HepG2 (cell line): Measurements from ENCODE around the gene JAZF1. TPM values are rescaled to one million over a fixed set of nuclear protein-coding genes. Genes with fewer than 3 reads are reported as not detected.

Experiments used
- ATAC-seq: fragments of 200-7000 bp; cut with Tn5 transposase; 3 replicates; pipeline ENCODE4 v1.9.1; 2020; ENCODE audit warnings: mild to moderate bottlenecking, moderate library complexity
- BruUV-seq: library from RNA; stranded (reverse); fragments of 400-500 nt; replicated peaks from 2 replicates; lab custom pipeline; 2021; lab: Mats Ljungman, UMichigan
- CTCF ChIA-PET: fragments of 300-600 bp; formaldehyde crosslinking; extraction: SDS; loops from one replicate; lab custom pipeline; 2021; ENCODE audit warnings: low total read pairs, inconsistent platforms, low intra/inter-chr PET ratio; lab: Yijun Ruan, JAX
- POLR2A ChIA-PET: fragments of 350-600 bp; sonication (Branson Sonifier 250); formaldehyde crosslinking; loops from one replicate; lab custom pipeline; 2020; ENCODE audit warnings: antibody characterized with exemption, inconsistent platforms; lab: Yijun Ruan, JAX
- DNase-seq: peaks from one replicate; pipeline ENCODE4 v3.0.0-alpha.2; 2015; ENCODE audit warnings: low spot score
- FAIRE-seq: peaks from 3 replicates; lab custom pipeline; 2011; peaks lifted over from hg19 to GRCh38; lab: Jason Lieb, UNC
- H2AFZ ChIP-seq: one replicate; pipeline ENCODE4 v1.6.1; 2011; ENCODE audit warnings: low read length, inconsistent platforms
- H3K27ac ChIP-seq: fragments of 300-600 bp; 3 replicates; pipeline ENCODE4 v1.8.0; 2011; ENCODE audit warnings: mixed run types, mild to moderate bottlenecking, mixed read lengths, low read length, inconsistent platforms; ENCODE audit not compliant: insufficient read depth; ENCODE audit errors: extremely low read length
- H3K27me3 ChIP-seq, 2 experiments: fragments of 200-600 bp in 1 of 2; 2 replicates in 1 of 2; 3 replicates in 1 of 2; pipeline versions ENCODE4 v1.6.0 to v1.8.0; 2011; ENCODE audit warnings: low read length in 2 of 2, mild to moderate bottlenecking in 2 of 2, moderate library complexity in 2 of 2, inconsistent platforms in 1 of 2; ENCODE audit not compliant: insufficient read depth in 2 of 2, control insufficient read depth in 1 of 2
- H3K36me3 ChIP-seq, 2 experiments: fragments of 200-600 bp in 1 of 2; replicated peaks in 1 of 2; 2 replicates in 1 of 2; 3 replicates in 1 of 2; pipeline versions ENCODE4 v1.5.1 to v1.8.0; 2011; ENCODE audit warnings: low read length in 2 of 2, inconsistent platforms in 1 of 2; ENCODE audit not compliant: insufficient read depth in 2 of 2, control insufficient read depth in 1 of 2
- H3K4me1 ChIP-seq: 2 replicates; pipeline ENCODE4 v1.5.1; 2012; ENCODE audit warnings: low read length, inconsistent platforms; ENCODE audit not compliant: insufficient read depth
- H3K4me2 ChIP-seq: 2 replicates; pipeline ENCODE4 v1.6.0; 2011; ENCODE audit warnings: low read depth, low read length, inconsistent platforms
- H3K4me3 ChIP-seq, 3 experiments: fragments of 200-600 bp in 1 of 3; sonication (generic), shearing (Covaris generic) in 1 of 3; replicated peaks in 1 of 3; 2 replicates each; pipeline ENCODE4 v1.5.1; 2011 to 2016; ENCODE audit warnings: low read length in 3 of 3, inconsistent platforms in 2 of 3, low read depth in 2 of 3, mild to moderate bottlenecking in 2 of 3, control low read depth in 1 of 3, mixed read lengths in 1 of 3; ENCODE audit not compliant: insufficient read depth in 1 of 3
- H3K79me2 ChIP-seq: one replicate; pipeline ENCODE4 v1.6.1; 2011; ENCODE audit warnings: low read length, inconsistent platforms; ENCODE audit not compliant: insufficient read depth
- H3K9ac ChIP-seq: 2 replicates; pipeline ENCODE4 v1.6.0; 2011; ENCODE audit warnings: mild to moderate bottlenecking, low read depth, low read length, inconsistent platforms; ENCODE audit not compliant: insufficient read depth
- H3K9me3 ChIP-seq: 2 replicates; pipeline ENCODE4 v1.5.1; 2012; ENCODE audit warnings: mild to moderate bottlenecking, low read length
- H4K20me1 ChIP-seq: 2 replicates; pipeline ENCODE4 v1.6.0; 2011; ENCODE audit warnings: inconsistent platforms, mild to moderate bottlenecking, low read length, moderate library complexity; ENCODE audit not compliant: insufficient read depth
- CSRNP2 ChIP-seq: sonication (generic); formaldehyde crosslinking; conservative IDR thresholded peaks from 2 replicates; pipeline ENCODE4 v1.8.0; 2022; ENCODE audit warnings: low read depth, missing genetic modification reagents
- KLF13 ChIP-seq: sonication (generic); formaldehyde crosslinking; IDR thresholded peaks from 2 replicates; pipeline ENCODE4 v1.4.0; 2020; ENCODE audit warnings: mild to moderate bottlenecking, missing genetic modification reagents
- MED8 ChIP-seq: sonication (generic); formaldehyde crosslinking; IDR thresholded peaks from 2 replicates; pipeline ENCODE4 v1.8.1; 2023; ENCODE audit warnings: mild to moderate bottlenecking, missing genetic modification reagents; ENCODE audit not compliant: insufficient replicate concordance
- POLR2AphosphoS5 ChIP-seq: IDR thresholded peaks from 2 replicates; pipeline ENCODE4 v1.6.1; 2012; ENCODE audit warnings: low read depth, low read length
- RAD51 ChIP-seq: fragments of 450-650 bp; IDR thresholded peaks from 2 replicates; pipeline ENCODE4 v1.6.1; 2016; ENCODE audit warnings: borderline replicate concordance
- TCF7L2 ChIP-seq: IDR thresholded peaks from 2 replicates; pipeline ENCODE4 v1.6.1; 2011; ENCODE audit warnings: mild to moderate bottlenecking, low read depth, low read length, moderate library complexity
- ZBTB37 ChIP-seq: sonication (generic); formaldehyde crosslinking; IDR thresholded peaks from 2 replicates; pipeline ENCODE4 v1.4.0; 2020; ENCODE audit warnings: mild to moderate bottlenecking, missing genetic modification reagents
- WGBS: methylation state at CpG from one replicate; pipeline ENCODE4 v1.1.6; 2017; ENCODE audit warnings: low lambda C conversion rate; 5-methylcytosine and 5-hydroxymethylcytosine counted together
- in situ Hi-C: cut with HindIII; loops from 2 replicates; pipeline ENCODE4 v1.10.0; 2017; ENCODE audit warnings: low pct_unique_long_range_greater_than_20kb; ENCODE audit not compliant: extremely low pct_ligation_motif_present
- intact Hi-C: fragments of 100-400 bp; cut with micrococcal nuclease; formaldehyde crosslinking; loops from one replicate; pipeline ENCODE4 v1.10.0; 2022; ENCODE audit not compliant: unreplicated experiment
- polyA plus RNA-seq, 8 experiments: library from polyadenylated mRNA; depleted of rRNA in 3 of 8; stranded (reverse) in 7 of 8; unstranded in 1 of 8; fragments of >200 nt; fragmentation: Illumina TruSeq in 4 of 8; extraction: Trizol in 4 of 8; gene quantifications; 2 replicates each; pipeline versions ENCODE4 v1.2.1 to v1.2.3, GENCODE V29; 2011 to 2016; ENCODE audit warnings: low read depth in 4 of 8, missing spikeins in 1 of 8, mixed read lengths in 1 of 8; ENCODE audit not compliant: insufficient read depth in 1 of 8
- total RNA-seq, 5 experiments: library from RNA; depleted of rRNA; stranded (reverse); fragments of >200 nt; fragmentation: Illumina TruSeq; extraction: Trizol; gene quantifications; 2 replicates each; pipeline ENCODE4 v1.2.3, GENCODE V29; 2016; ENCODE audit warnings: low read depth in 1 of 5
- TF ChIP-seq, protein P1 (sequence below): sonication (generic); formaldehyde crosslinking; conservative IDR thresholded peaks from 2 replicates; pipeline ENCODE4 v1.8.0; 2022; ENCODE audit warnings: mild to moderate bottlenecking, moderate library complexity, missing genetic modification reagents
- TF ChIP-seq, protein P2 (sequence below): IDR thresholded peaks from 2 replicates; pipeline ENCODE4 v1.6.1; 2016; ENCODE audit warnings: low read depth, missing genetic modification reagents, missing compliant biosample characterization

Gene JAZF1
- total and polyA plus RNA-seq, 2 of the 13 experiments (the other 11 are each of a cell fraction or from before 2014, with no cell fraction given): not detected

GRCh38 chr7:28207486-28208158, 27.0 kb upstream of the JAZF1 start:
- intact Hi-C loops: no loop called here
- ChIA-PET POLR2A (no interaction called here), CTCF (no interaction called here)
- 31% methylated on average over 1 of the region's 1 CpG for WGBS
- no peak for DNase-seq
- BruUV-seq: no TSS peak
- Histone ChIP-seq H3K4me2 (no peak overlapping the region), H3K36me3 (no peaks in the 10 kb centered on the region), H3K79me2 (no peaks in the 10 kb centered on the region), H3K27me3 (no peaks in the 10 kb centered on the region; a peak in 1 of 5 replicates), H2AFZ (no peak overlapping the region), H4K20me1 (no peaks in the 10 kb centered on the region), H3K27ac (no peak overlapping the region), H3K9me3 (no peaks in the 10 kb centered on the region), H3K9ac (no peak overlapping the region), H3K4me1 (no peaks in the 10 kb centered on the region), H3K4me3 (no peak overlapping the region)
- ATAC-seq: no peak
- in situ Hi-C loops: no loop called here
- FAIRE-seq: no peak
- no peak for TF ChIP-seq RAD51
- no peak for TF ChIP-seq TCF7L2
- TF ChIP-seq KLF13: no peak
- TF ChIP-seq, protein P1, sequence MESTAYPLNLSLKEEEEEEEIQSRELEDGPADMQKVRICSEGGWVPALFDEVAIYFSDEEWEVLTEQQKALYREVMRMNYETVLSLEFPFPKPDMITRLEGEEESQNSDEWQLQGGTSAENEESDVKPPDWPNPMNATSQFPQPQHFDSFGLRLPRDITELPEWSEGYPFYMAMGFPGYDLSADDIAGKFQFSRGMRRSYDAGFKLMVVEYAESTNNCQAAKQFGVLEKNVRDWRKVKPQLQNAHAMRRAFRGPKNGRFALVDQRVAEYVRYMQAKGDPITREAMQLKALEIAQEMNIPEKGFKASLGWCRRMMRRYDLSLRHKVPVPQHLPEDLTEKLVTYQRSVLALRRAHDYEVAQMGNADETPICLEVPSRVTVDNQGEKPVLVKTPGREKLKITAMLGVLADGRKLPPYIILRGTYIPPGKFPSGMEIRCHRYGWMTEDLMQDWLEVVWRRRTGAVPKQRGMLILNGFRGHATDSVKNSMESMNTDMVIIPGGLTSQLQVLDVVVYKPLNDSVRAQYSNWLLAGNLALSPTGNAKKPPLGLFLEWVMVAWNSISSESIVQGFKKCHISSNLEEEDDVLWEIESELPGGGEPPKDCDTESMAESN (CRISPR knock-in tag): no peak
- TF ChIP-seq, protein P2, sequence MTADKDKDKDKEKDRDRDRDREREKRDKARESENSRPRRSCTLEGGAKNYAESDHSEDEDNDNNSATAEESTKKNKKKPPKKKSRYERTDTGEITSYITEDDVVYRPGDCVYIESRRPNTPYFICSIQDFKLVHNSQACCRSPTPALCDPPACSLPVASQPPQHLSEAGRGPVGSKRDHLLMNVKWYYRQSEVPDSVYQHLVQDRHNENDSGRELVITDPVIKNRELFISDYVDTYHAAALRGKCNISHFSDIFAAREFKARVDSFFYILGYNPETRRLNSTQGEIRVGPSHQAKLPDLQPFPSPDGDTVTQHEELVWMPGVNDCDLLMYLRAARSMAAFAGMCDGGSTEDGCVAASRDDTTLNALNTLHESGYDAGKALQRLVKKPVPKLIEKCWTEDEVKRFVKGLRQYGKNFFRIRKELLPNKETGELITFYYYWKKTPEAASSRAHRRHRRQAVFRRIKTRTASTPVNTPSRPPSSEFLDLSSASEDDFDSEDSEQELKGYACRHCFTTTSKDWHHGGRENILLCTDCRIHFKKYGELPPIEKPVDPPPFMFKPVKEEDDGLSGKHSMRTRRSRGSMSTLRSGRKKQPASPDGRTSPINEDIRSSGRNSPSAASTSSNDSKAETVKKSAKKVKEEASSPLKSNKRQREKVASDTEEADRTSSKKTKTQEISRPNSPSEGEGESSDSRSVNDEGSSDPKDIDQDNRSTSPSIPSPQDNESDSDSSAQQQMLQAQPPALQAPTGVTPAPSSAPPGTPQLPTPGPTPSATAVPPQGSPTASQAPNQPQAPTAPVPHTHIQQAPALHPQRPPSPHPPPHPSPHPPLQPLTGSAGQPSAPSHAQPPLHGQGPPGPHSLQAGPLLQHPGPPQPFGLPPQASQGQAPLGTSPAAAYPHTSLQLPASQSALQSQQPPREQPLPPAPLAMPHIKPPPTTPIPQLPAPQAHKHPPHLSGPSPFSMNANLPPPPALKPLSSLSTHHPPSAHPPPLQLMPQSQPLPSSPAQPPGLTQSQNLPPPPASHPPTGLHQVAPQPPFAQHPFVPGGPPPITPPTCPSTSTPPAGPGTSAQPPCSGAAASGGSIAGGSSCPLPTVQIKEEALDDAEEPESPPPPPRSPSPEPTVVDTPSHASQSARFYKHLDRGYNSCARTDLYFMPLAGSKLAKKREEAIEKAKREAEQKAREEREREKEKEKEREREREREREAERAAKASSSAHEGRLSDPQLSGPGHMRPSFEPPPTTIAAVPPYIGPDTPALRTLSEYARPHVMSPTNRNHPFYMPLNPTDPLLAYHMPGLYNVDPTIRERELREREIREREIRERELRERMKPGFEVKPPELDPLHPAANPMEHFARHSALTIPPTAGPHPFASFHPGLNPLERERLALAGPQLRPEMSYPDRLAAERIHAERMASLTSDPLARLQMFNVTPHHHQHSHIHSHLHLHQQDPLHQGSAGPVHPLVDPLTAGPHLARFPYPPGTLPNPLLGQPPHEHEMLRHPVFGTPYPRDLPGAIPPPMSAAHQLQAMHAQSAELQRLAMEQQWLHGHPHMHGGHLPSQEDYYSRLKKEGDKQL (CRISPR knock-in tag): no peak
- TF ChIP-seq MED8 (CRISPR knock-in tag): no peak
- TF ChIP-seq ZBTB37: no peak
- TF ChIP-seq POLR2AphosphoS5: no peak
- TF ChIP-seq CSRNP2 (CRISPR knock-in tag): no peak
